GM12864 (cell line): Measurements from ENCODE around the gene TMEM135.

ENCODE experiments used
- DNase-seq: peaks from one replicate; pipeline ENCODE4 v3.0.0-alpha.2; 2011; ENCODE audit warnings: low read depth
- H3K4me3 ChIP-seq: 2 replicates; pipeline ENCODE4 v1.5.1; 2011; ENCODE audit warnings: mild to moderate bottlenecking, low read depth, low read length, control low read depth
- TF ChIP-seq, protein P1 (sequence below): IDR thresholded peaks from 2 replicates; pipeline ENCODE4 v1.5.1; 2011; ENCODE audit warnings: low read depth, mild to moderate bottlenecking, moderate library complexity, low read length, control low read depth, inconsistent platforms; ENCODE audit errors: missing control alignments

Gene TMEM135

DNA sequence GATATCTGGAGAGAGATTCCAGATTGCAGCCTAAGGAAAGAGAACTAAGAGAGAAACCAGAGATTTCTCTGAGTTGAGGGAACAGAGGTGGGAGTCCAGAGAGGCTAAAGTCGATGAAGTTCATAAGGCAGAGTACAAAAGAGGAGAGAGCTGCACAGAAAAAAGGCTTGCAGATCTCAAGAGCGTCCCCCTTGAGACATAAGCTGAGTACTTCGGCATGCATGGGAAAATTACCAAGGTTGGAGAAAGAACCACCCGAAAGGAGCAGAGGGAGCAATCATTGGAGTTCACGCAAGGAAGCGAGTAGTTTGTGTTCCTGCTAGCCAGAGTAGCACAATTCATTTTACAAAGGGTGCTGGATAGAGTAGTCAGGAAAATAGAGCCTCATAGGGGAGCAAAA is 293.5 kb downstream of the TMEM135 start:
- H3K4me3 ChIP-seq, result no peak overlapping the region
- no peak for DNase-seq
- TF ChIP-seq, protein P1, sequence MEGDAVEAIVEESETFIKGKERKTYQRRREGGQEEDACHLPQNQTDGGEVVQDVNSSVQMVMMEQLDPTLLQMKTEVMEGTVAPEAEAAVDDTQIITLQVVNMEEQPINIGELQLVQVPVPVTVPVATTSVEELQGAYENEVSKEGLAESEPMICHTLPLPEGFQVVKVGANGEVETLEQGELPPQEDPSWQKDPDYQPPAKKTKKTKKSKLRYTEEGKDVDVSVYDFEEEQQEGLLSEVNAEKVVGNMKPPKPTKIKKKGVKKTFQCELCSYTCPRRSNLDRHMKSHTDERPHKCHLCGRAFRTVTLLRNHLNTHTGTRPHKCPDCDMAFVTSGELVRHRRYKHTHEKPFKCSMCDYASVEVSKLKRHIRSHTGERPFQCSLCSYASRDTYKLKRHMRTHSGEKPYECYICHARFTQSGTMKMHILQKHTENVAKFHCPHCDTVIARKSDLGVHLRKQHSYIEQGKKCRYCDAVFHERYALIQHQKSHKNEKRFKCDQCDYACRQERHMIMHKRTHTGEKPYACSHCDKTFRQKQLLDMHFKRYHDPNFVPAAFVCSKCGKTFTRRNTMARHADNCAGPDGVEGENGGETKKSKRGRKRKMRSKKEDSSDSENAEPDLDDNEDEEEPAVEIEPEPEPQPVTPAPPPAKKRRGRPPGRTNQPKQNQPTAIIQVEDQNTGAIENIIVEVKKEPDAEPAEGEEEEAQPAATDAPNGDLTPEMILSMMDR, result no peak

DNA sequence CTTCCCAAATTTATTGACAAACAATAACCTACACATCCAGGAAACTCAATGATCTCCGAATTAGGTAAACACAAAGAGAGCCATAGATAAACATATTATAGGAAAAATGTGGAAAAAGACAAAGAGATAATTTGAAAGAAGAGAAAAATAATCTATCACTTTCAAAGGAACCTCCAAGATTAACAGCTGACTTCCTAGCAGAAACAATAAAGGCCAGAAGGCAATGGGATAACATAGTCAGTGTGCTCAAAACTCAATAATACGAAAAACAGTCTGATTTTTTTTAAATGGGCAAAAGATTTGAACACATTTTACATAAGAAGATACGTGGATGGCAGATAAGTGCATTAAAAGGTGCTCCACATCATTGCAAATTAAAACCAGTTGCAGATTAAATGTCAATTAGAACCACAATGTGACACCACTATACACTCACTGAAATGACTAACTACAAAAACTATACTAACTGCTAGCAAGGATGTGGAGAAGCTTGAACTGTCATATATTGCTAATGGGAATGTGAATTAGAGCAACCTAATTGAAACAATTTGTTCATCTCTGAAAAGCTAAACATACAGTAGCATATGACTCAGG is 300.4 kb downstream of the TMEM135 start:
- DNase-seq, result no peak
- TF ChIP-seq, protein P1, result no peak
- H3K4me3 ChIP-seq, result no peak overlapping the region

DNA sequence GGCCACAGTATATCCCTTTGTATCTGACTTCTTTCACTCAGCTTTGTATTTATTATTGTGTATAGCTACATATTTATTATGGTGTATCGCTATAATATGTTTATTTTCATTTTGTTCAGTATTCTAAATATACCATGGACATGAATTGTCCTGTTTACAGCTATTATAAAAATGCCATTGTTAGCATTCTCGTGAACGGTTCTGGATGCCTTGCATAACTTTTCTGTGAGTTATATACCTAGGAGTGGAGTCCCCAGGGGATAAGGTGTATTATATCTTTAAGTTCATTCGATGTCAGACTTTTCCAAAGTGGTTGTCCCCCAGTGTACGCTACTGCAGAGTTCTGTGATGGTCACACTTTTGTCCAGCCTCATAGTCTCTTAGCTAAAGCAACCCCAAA is 301.7 kb downstream of the TMEM135 start:
- TF ChIP-seq, protein P1, result no peak
- no peak overlapping the region for H3K4me3 ChIP-seq
- DNase-seq, result no peak

DNA sequence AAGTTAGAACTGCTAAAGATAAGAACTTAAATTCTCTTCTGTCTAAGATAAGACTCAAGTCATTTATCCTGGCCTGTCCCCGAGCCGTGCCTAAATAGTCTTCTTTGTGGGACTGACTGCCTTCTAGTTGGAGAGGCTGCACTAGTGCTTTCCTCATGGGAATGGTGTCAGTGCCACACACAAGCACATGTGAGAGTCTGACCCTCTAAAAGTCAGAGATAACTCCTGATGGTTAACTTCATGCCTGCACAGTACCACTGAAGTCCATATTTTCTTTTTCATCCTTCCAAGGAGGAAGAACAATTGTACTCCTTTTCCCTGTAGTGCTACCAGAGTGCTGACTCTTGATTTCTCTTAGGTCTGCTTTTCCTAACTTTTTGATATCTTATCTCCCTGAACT is 309.7 kb downstream of the TMEM135 start:
- DNase-seq, result no peak
- no peak overlapping the region for H3K4me3 ChIP-seq
- TF ChIP-seq, protein P1, result no peak

DNA sequence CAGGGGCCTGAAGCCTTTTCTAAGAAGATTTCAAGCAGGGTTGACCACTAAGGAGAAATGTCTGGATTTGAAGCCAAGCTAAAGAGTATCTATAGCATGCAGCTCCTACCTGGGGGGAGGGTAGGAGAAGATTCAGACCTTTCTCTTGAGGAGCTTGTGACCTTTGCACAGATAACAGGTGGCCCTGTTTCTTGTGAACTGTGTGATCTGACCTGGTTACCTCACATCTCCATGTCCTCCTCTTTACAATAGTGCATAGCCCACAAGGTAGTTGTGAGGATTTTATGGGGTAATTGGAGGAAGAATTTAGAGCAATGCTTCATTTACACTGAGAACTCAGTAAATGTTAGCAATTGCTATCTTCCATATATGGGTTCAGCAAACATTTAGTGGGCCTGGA is 310.1 kb downstream of the TMEM135 start:
- DNase-seq, result no peak
- H3K4me3 ChIP-seq, result no peak overlapping the region
- TF ChIP-seq, protein P1, result no peak

DNA sequence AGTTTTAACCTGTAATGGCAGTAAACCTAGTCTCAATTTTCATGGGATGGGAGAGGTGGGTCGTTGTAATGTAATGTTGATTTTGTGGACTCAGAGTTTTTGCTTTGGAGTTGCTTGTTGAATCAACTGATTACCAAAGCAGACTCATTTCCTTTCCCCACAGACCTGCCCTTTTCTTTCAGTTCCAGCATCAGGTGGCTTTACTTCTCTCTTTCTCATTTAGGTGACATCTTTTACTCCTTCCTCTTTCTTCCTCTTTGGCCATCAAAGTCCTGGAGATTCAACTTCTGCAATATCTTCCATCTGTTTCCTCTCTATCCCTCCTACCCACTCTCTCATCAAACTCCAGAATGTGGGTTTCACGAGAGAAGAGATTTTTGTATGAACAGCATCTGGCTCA is 313.9 kb downstream of the TMEM135 start:
- TF ChIP-seq, protein P1, result no peak
- no peak overlapping the region for H3K4me3 ChIP-seq
- DNase-seq, result no peak
